ENCODE data around the gene MAGI3. TPM values are rescaled to one million over a fixed set of nuclear protein-coding genes. Genes with fewer than 3 reads are reported as not detected.

Gene MAGI3
- total and polyA plus RNA-seq, 4 donors, result 2.8 to 21.7 (median 9.6) TPM

DNA sequence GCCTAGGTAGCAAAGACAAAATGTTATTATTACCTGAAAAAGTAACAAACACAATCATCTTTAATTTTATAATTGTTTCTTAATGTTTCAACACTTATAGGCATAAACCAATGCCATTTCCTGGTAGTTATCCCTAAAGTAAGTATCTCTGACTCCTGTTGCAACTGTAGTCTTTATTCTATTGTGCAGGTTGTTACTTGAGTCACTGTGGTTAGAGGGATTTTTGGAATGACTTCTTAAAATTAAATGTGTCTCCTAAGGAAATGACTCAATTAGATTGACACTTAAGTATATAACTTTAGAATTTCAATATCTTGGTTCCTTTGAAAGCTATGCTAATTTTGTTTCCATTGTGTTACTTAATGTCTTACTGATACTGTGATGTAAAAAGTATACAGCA is 225.1 kb downstream of the MAGI3 start:
- H3K4me1 ChIP-seq (ENCODE audit: control insufficient read depth in 1 of 2, insufficient read depth in 2 of 2, low read length in 2 of 2), result no peaks in the 10 kb centered on the region
- no peaks in the 10 kb centered on the region for H3K36me3 ChIP-seq (ENCODE audit: control insufficient read depth in 1 of 2, insufficient read depth in 2 of 2, low read length in 1 of 2)
- intact Hi-C loops (cut with DNase I), result no loop called here
- ATAC-seq (ENCODE audit: low FRiP score), result no peak
- H3K27me3 ChIP-seq (ENCODE audit: control insufficient read depth in 1 of 2, insufficient read depth in 2 of 2, low read length in 1 of 2), result no peaks in the 10 kb centered on the region
- H3K4me3 ChIP-seq (ENCODE audit: low read length in 2 of 2), result no peak overlapping the region
- H3K27ac ChIP-seq (ENCODE audit: low read depth in 1 of 2, low read length in 2 of 2), result no peak overlapping the region
- no peak for DNase-seq
- H3K9me3 ChIP-seq (ENCODE audit: control insufficient read depth, low read length), result no peaks in the 10 kb centered on the region

DNA sequence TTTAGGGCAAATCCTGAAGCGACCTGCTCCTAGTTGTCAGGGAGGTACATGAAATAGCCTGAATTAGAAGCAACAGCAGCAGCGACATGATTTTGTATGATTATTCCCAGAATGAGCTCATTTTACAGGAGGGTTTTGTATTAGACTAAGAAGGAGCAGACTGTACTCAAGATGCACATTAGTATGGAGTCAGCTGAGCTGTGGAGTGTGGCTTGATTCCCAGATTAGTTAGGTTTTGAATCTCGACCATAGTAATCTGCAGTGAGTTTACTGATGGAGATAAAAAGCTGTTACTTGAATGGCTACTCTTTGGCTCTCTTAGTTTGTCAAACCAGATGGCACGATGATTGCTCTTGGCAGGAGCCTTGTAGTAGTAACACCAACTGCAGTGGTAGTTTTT is 225.8 kb downstream of the MAGI3 start:
- ATAC-seq (ENCODE audit: low FRiP score) (no peak), DNase-seq (no peak)
- 45% methylated on average over 4 of the region's 4 CpGs for WGBS, 2 donors
- Histone ChIP-seq H3K4me1 (ENCODE audit: control insufficient read depth in 1 of 2, insufficient read depth in 2 of 2, low read length in 2 of 2) (no peaks in the 10 kb centered on the region), H3K36me3 (ENCODE audit: control insufficient read depth in 1 of 2, insufficient read depth in 2 of 2, low read length in 1 of 2) (peaks cover 0 to 2% of the 10 kb centered on the region in 2 donors), H3K4me3 (ENCODE audit: low read length in 2 of 2) (no peak overlapping the region), H3K27ac (ENCODE audit: low read depth in 1 of 2, low read length in 2 of 2) (no peak overlapping the region), H3K9me3 (ENCODE audit: control insufficient read depth, low read length) (no peaks in the 10 kb centered on the region), H3K27me3 (ENCODE audit: control insufficient read depth in 1 of 2, insufficient read depth in 2 of 2, low read length in 1 of 2) (no peaks in the 10 kb centered on the region)
- intact Hi-C loops (cut with DNase I), result no loop called here

DNA sequence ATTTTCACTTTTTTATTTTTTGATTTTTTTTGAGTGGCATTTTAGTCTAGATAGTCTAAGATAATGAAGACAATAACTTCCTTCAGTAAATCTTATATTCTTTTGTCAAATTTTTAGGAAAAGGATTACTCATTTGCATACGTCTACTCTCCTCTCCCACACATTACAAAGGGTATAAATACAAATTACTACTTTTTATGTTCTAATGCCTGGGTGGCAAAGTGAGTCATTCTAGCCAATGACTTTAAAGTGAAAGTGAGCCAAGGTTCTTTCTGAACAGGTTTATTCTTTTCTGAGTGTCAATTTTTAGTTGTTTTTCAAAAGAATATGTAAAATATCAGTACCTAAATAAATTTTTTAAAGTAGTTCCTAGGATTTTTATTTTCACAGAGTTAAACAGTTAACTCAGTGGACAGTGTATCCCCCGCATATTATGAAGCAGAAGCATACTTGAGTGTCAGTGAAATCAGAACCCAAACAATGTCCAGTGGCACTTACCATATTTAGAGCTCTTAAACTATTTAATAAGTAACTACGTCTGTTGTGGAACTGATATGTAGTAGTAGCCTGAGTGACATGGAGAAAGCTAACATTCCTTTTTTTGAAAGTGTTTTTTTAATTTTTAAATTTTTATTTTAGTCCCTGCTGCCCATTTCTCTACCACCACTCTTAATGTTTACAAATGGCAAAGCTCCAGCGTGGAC is 227.3 kb downstream of the MAGI3 start:
- H3K4me1 ChIP-seq (ENCODE audit: control insufficient read depth in 1 of 2, insufficient read depth in 2 of 2, low read length in 2 of 2), result no peaks in the 10 kb centered on the region
- H3K36me3 ChIP-seq (ENCODE audit: control insufficient read depth in 1 of 2, insufficient read depth in 2 of 2, low read length in 1 of 2), result peaks cover 0 to 2% of the 10 kb centered on the region in 2 donors
- DNase-seq (no peak), ATAC-seq (ENCODE audit: low FRiP score) (no peak)
- no peaks in the 10 kb centered on the region for H3K27me3 ChIP-seq (ENCODE audit: control insufficient read depth in 1 of 2, insufficient read depth in 2 of 2, low read length in 1 of 2)
- H3K4me3 ChIP-seq (ENCODE audit: low read length in 2 of 2), result no peak overlapping the region
- no peak overlapping the region for H3K27ac ChIP-seq (ENCODE audit: low read depth in 1 of 2, low read length in 2 of 2)
- intact Hi-C loops (cut with DNase I), result no loop called here
- 74 to 78% methylated on average over 4 of the region's 4 CpGs for WGBS, 2 donors
- H3K9me3 ChIP-seq (ENCODE audit: control insufficient read depth, low read length), result no peaks in the 10 kb centered on the region

DNA sequence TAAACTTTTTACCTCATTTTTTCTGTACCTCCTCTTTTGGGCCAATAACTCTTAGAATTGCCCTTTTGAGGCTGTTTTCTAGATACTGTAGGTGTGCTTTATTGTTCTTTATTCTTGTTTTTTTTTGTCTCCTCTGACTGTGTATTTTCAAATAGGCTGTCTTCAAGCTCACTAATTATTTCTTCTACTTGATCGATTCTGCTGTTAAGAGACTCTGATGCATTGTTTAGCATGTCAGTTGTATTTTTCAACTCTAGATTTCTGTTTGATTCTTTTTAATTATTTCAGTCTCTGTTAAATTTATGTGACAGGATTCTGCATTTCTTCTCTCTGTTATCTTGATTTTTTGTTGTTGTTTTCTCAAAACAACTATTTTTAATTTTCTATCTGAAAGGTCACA is 238.7 kb downstream of the MAGI3 start:
- DNase-seq (no peak), ATAC-seq (ENCODE audit: low FRiP score) (no peak)
- Histone ChIP-seq H3K4me1 (ENCODE audit: control insufficient read depth in 1 of 2, insufficient read depth in 2 of 2, low read length in 2 of 2) (no peaks in the 10 kb centered on the region), H3K4me3 (ENCODE audit: low read length in 2 of 2) (no peak overlapping the region), H3K36me3 (ENCODE audit: control insufficient read depth in 1 of 2, insufficient read depth in 2 of 2, low read length in 1 of 2) (no peaks in the 10 kb centered on the region), H3K27ac (ENCODE audit: low read depth in 1 of 2, low read length in 2 of 2) (no peak overlapping the region), H3K27me3 (ENCODE audit: control insufficient read depth in 1 of 2, insufficient read depth in 2 of 2, low read length in 1 of 2) (no peaks in the 10 kb centered on the region), H3K9me3 (ENCODE audit: control insufficient read depth, low read length) (no peaks in the 10 kb centered on the region)
- WGBS, 2 donors, result 99 to 100% methylated on average over 1 of the region's 1 CpG
- intact Hi-C loops (cut with DNase I), result no loop called here

DNA sequence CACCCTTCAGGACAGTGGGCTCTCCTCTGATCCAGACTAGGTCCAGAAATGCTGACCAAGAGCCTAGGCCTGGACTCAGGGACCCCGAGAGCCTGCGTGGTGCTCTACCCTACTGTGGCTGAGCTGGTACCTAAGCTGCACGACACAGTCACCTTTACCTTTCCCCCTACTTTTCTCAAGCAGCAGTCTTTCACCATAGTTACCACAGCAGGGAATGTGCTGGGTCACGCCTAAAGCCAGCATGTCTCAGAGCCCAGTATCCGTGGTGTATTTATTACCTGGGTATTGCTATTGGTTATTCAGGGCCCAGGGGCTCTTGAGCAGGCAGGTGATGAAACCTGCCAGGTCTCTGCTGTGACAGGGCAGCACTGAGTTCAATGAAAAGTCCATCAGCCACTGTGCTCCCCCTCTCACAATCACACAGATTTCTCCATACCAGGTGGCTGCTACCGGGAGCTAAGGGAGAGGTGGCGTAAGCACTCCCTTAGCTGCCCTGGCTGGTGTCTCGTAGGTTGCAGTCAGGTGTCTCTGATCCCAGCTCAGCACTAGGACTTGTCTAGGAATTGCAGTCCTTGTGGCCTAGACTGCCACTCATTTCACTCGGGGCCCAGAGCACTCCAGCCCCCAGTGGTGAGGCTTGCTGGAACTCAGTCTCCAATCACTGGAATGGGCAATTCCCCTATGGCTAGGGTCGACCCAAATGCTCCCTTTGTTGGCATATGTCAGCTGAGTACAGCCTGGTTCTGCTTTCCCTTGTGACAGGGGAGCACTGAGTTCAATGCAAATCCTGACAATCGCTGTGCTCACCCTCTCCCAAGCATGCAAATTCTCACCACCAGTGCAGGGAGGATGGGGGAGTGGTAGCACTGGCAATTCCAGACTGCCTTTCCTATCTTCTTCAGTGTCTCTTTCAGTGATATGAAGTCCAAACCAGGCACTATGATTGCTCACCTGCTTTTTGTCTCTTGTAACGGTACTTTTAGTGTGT is 240.3 kb downstream of the MAGI3 start:
- H3K27ac ChIP-seq (ENCODE audit: low read depth in 1 of 2, low read length in 2 of 2), result no peak overlapping the region
- WGBS, 2 donors, result 87 to 88% methylated on average over 12 of the region's 12 CpGs
- ATAC-seq (ENCODE audit: low FRiP score), result no peak
- intact Hi-C loops (cut with DNase I), result no loop called here
- H3K4me3 ChIP-seq (ENCODE audit: low read length in 2 of 2), result no peak overlapping the region
- H3K4me1 ChIP-seq (ENCODE audit: control insufficient read depth in 1 of 2, insufficient read depth in 2 of 2, low read length in 2 of 2), result no peaks in the 10 kb centered on the region
- H3K27me3 ChIP-seq (ENCODE audit: control insufficient read depth in 1 of 2, insufficient read depth in 2 of 2, low read length in 1 of 2), result no peaks in the 10 kb centered on the region
- no peaks in the 10 kb centered on the region for H3K36me3 ChIP-seq (ENCODE audit: control insufficient read depth in 1 of 2, insufficient read depth in 2 of 2, low read length in 1 of 2)
- no peaks in the 10 kb centered on the region for H3K9me3 ChIP-seq (ENCODE audit: control insufficient read depth, low read length)
- no peak for DNase-seq

DNA sequence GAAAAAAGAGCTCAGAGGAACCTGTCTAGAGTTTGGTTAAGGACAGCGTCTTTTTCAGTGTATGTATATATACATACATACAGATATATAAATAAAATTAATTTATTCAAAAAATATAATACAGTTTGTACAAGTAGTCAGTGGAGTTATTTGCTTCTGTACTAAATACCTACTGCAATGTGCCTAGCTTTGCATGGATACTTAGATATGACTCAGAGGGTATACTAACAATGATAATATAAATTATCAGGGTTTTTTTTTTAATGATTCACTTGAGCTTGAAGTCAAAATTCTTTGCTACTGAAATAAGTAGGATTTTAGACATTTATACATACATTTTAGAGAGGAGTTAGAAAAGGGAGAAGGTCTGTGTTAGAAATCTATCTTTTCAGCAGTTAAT is 251.1 kb downstream of the MAGI3 start:
- no peak overlapping the region for H3K4me3 ChIP-seq (ENCODE audit: low read length in 2 of 2)
- DNase-seq, result no peak
- no peak overlapping the region for H3K27ac ChIP-seq (ENCODE audit: low read depth in 1 of 2, low read length in 2 of 2)
- H3K9me3 ChIP-seq (ENCODE audit: control insufficient read depth, low read length), result no peaks in the 10 kb centered on the region
- H3K36me3 ChIP-seq (ENCODE audit: control insufficient read depth in 1 of 2, insufficient read depth in 2 of 2, low read length in 1 of 2), result peaks cover 0 to 3% of the 10 kb centered on the region in 2 donors
- no peaks in the 10 kb centered on the region for H3K4me1 ChIP-seq (ENCODE audit: control insufficient read depth in 1 of 2, insufficient read depth in 2 of 2, low read length in 2 of 2)
- no peak for ATAC-seq (ENCODE audit: low FRiP score)
- 86 to 99% methylated on average over 1 of the region's 1 CpG for WGBS, 2 donors
- H3K27me3 ChIP-seq (ENCODE audit: control insufficient read depth in 1 of 2, insufficient read depth in 2 of 2, low read length in 1 of 2), result no peaks in the 10 kb centered on the region
- intact Hi-C loops (cut with DNase I), result no loop called here

DNA sequence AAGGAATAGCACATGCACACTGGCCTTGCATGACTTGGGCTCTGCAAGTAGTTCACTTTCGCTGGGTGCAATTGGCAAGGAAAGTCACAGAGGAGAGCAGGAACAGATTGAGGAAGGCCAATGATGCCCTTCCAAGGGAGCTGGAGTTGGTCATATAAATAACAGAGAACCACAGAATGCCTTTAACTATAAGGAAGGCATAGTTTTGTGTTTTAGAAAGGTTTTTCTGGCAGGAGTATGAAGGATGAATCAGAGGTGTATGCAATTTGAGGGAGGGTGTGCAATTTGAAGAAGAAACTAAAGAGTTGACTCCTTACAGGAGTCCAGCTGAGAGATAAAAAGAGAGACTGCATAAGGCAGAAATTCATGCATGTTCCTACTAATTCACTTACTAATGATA is 256.8 kb downstream of the MAGI3 start:
- no peak overlapping the region for H3K4me3 ChIP-seq (ENCODE audit: low read length in 2 of 2)
- H3K27me3 ChIP-seq (ENCODE audit: control insufficient read depth in 1 of 2, insufficient read depth in 2 of 2, low read length in 1 of 2), result no peaks in the 10 kb centered on the region
- H3K36me3 ChIP-seq (ENCODE audit: control insufficient read depth in 1 of 2, insufficient read depth in 2 of 2, low read length in 1 of 2), result peaks cover 0 to 3% of the 10 kb centered on the region in 2 donors
- H3K4me1 ChIP-seq (ENCODE audit: control insufficient read depth in 1 of 2, insufficient read depth in 2 of 2, low read length in 2 of 2), result no peaks in the 10 kb centered on the region
- intact Hi-C loops (cut with DNase I), result no loop called here
- ATAC-seq (ENCODE audit: low FRiP score) (no peak), DNase-seq (no peak)
- 98 to 100% methylated on average over 1 of the region's 1 CpG for WGBS, 2 donors
- H3K27ac ChIP-seq (ENCODE audit: low read depth in 1 of 2, low read length in 2 of 2), result no peak overlapping the region
- no peaks in the 10 kb centered on the region for H3K9me3 ChIP-seq (ENCODE audit: control insufficient read depth, low read length)

DNA sequence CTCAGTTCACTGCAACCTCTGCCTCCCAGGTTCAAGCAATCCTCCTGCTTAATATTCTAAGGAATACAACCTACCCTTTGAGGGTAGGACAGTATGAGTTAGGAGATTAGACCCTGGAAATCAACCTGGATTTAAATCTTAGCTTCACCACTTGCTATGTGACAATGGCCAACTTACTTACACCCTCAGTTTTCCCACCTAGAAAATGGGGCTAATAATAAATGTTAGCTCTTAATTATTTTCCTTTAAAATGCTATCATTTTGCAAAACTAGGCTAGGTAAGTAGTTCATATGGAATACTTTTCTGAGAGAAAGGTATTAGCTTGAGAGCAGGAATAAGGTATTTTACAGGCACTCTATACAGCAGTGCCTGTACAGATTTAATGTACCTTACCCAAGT is 258.2 kb downstream of the MAGI3 start:
- Histone ChIP-seq H3K4me3 (ENCODE audit: low read length in 2 of 2) (no peak overlapping the region), H3K27ac (ENCODE audit: low read depth in 1 of 2, low read length in 2 of 2) (no peak overlapping the region), H3K9me3 (ENCODE audit: control insufficient read depth, low read length) (no peaks in the 10 kb centered on the region), H3K4me1 (ENCODE audit: control insufficient read depth in 1 of 2, insufficient read depth in 2 of 2, low read length in 2 of 2) (no peaks in the 10 kb centered on the region), H3K27me3 (ENCODE audit: control insufficient read depth in 1 of 2, insufficient read depth in 2 of 2, low read length in 1 of 2) (no peaks in the 10 kb centered on the region), H3K36me3 (ENCODE audit: control insufficient read depth in 1 of 2, insufficient read depth in 2 of 2, low read length in 1 of 2) (peaks cover 0 to 4% of the 10 kb centered on the region in 2 donors)
- DNase-seq, result no peak
- intact Hi-C loops (cut with DNase I), result no loop called here
- no peak for ATAC-seq (ENCODE audit: low FRiP score)

DNA sequence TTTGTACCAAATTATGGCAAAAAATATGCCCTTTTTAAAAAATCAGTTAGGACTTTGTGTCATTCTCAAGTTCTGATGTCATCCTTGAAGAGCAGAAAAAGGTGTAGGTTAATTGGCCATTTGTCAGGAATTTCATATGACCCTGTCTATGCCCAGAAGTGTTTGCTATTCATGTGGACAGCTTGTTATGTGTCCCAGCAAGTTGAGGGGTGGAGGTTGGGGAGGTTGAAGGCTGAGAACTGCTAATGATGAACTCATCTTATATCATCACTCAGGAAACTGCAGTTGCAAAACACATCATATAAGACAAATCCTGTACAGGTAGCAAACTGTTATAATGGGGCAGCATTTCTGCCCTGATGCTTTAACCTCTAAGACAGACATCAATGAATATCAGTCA is 262.5 kb downstream of the MAGI3 start:
- no peak for ATAC-seq (ENCODE audit: low FRiP score)
- no peaks in the 10 kb centered on the region for H3K4me1 ChIP-seq (ENCODE audit: control insufficient read depth in 1 of 2, insufficient read depth in 2 of 2, low read length in 2 of 2)
- DNase-seq, result no peak
- intact Hi-C loops (cut with DNase I), result no loop called here
- H3K4me3 ChIP-seq (ENCODE audit: low read length in 2 of 2), result no peak overlapping the region
- H3K27ac ChIP-seq (ENCODE audit: low read depth in 1 of 2, low read length in 2 of 2), result no peak overlapping the region
- peaks cover 2 to 5% of the 10 kb centered on the region in 2 donors for H3K36me3 ChIP-seq (ENCODE audit: control insufficient read depth in 1 of 2, insufficient read depth in 2 of 2, low read length in 1 of 2)
- no peaks in the 10 kb centered on the region for H3K9me3 ChIP-seq (ENCODE audit: control insufficient read depth, low read length)
- H3K27me3 ChIP-seq (ENCODE audit: control insufficient read depth in 1 of 2, insufficient read depth in 2 of 2, low read length in 1 of 2), result no peaks in the 10 kb centered on the region

Data from aorta (tissue), 5 donors.